Endothelial cell of umbilical vein (primary cell): ENCODE results near the gene CD27. TPM values are rescaled to one million over a fixed set of nuclear protein-coding genes. Genes with fewer than 3 reads are reported as not detected.

ENCODE experiments used
- BruUV-seq: library from RNA; stranded (reverse); fragments of 400-500 nt; replicated peaks from 2 replicates; lab custom pipeline; 2021; lab: Mats Ljungman, UMichigan
- CTCF ChIA-PET: fragments of 300-600, 350-600 bp; sonication (Branson Sonifier 250); formaldehyde crosslinking; loops from one replicate; lab custom pipeline; 2021; ENCODE audit warnings: antibody characterized with exemption, inconsistent platforms; lab: Charles Lee
- POLR2A ChIA-PET: fragments of 300-600, 350-600 bp; sonication (Branson Sonifier 250); formaldehyde crosslinking; loops from one replicate; lab custom pipeline; 2021; ENCODE audit warnings: antibody characterized with exemption, inconsistent platforms; lab: Charles Lee
- DNase-seq: peaks from one replicate; pipeline ENCODE4 v3.0.0-alpha.2; 2011; ENCODE audit warnings: low read depth, low spot score
- FAIRE-seq: peaks from 2 replicates; lab custom pipeline; 2011; peaks lifted over from hg19 to GRCh38; lab: Jason Lieb, UNC
- H2AFZ ChIP-seq: 2 replicates; pipeline ENCODE4 v1.6.0; 2012; ENCODE audit warnings: low read depth, low read length, control low read depth, inconsistent platforms
- H3K27ac ChIP-seq: 2 replicates; pipeline ENCODE4 v1.5.1; 2011; ENCODE audit warnings: low read depth, mild to moderate bottlenecking, control low read depth, low read length, moderate library complexity; ENCODE audit not compliant: insufficient read depth
- H3K27me3 ChIP-seq, 2 experiments: 2 replicates each; pipeline versions ENCODE4 v1.6.0 to v1.6.1; 2011; ENCODE audit warnings: low read length in 2 of 2, mixed read lengths in 1 of 2; ENCODE audit not compliant: control insufficient read depth in 2 of 2, insufficient read depth in 2 of 2
- H3K36me3 ChIP-seq, 2 experiments: 2 replicates in 1 of 2; 3 replicates in 1 of 2; pipeline ENCODE4 v1.5.1; 2011; ENCODE audit warnings: low read length in 2 of 2, mild to moderate bottlenecking in 1 of 2, moderate library complexity in 1 of 2; ENCODE audit not compliant: control insufficient read depth in 2 of 2, insufficient read depth in 2 of 2; ENCODE audit errors: extremely low read depth in 1 of 2
- H3K4me1 ChIP-seq: 3 replicates; pipeline ENCODE4 v1.5.1; 2011; ENCODE audit warnings: mild to moderate bottlenecking, low read length; ENCODE audit not compliant: control insufficient read depth, insufficient read depth; ENCODE audit errors: extremely low read depth
- H3K4me2 ChIP-seq: 2 replicates; pipeline ENCODE4 v1.6.1; 2011; ENCODE audit warnings: low read length, control low read depth, mixed read lengths; ENCODE audit not compliant: insufficient read depth
- H3K4me3 ChIP-seq, 3 experiments: fragments of 200-600 bp in 1 of 3; sonication (generic), shearing (Covaris generic) in 1 of 3; replicated peaks in 1 of 3; 2 replicates each; pipeline ENCODE4 v1.5.1; 2011 to 2016; ENCODE audit warnings: control low read depth in 3 of 3, low read length in 3 of 3, mild to moderate bottlenecking in 2 of 3, inconsistent platforms in 1 of 3, low read depth in 1 of 3, moderate library complexity in 1 of 3; ENCODE audit not compliant: insufficient read depth in 1 of 3
- H3K79me2 ChIP-seq: 2 replicates; pipeline ENCODE4 v1.6.0; 2012; ENCODE audit warnings: low read length, inconsistent platforms; ENCODE audit not compliant: control insufficient read depth, insufficient read depth
- H3K9ac ChIP-seq: replicated peaks from 2 replicates; pipeline ENCODE3; 2011; ENCODE audit warnings: low read length, control low read depth; ENCODE audit not compliant: insufficient read depth; ENCODE audit errors: extremely low read depth
- H3K9me1 ChIP-seq: replicated peaks from 3 replicates; pipeline ENCODE4 v1.6.0; 2011; ENCODE audit warnings: mild to moderate bottlenecking, low read length; ENCODE audit not compliant: control insufficient read depth, insufficient read depth; ENCODE audit errors: extremely low read depth
- H3K9me3 ChIP-seq: replicated peaks from 2 replicates; pipeline ENCODE4 v1.5.1; 2012; ENCODE audit warnings: low read length, inconsistent platforms; ENCODE audit not compliant: control insufficient read depth, insufficient read depth
- H4K20me1 ChIP-seq: replicated peaks from 2 replicates; pipeline ENCODE3; 2011; ENCODE audit warnings: mild to moderate bottlenecking, low read length; ENCODE audit not compliant: control insufficient read depth, insufficient read depth; ENCODE audit errors: extremely low read depth
- CTCF ChIP-seq, 2 donors: IDR thresholded peaks; 1 replicate in 1 of 2; 2 replicates in 1 of 2; pipeline ENCODE4 v1.5.1; 2011; ENCODE audit warnings: low read length in 2 of 2, mild to moderate bottlenecking in 2 of 2, moderate library complexity in 2 of 2, control low read depth in 1 of 2, inconsistent platforms in 1 of 2, low read depth in 1 of 2; ENCODE audit not compliant: insufficient read depth in 1 of 2; ENCODE audit errors: extremely low read depth in 1 of 2
- EZH2 ChIP-seq: IDR thresholded peaks from 2 replicates; pipeline ENCODE4 v1.6.1; 2012; ENCODE audit warnings: borderline replicate concordance, low read depth, mild to moderate bottlenecking, moderate library complexity, low read length, inconsistent platforms; ENCODE audit not compliant: severe bottlenecking
- FOS ChIP-seq: IDR thresholded peaks from 2 replicates; pipeline ENCODE4 v1.6.1; 2011; ENCODE audit warnings: mild to moderate bottlenecking, low read length, moderate library complexity, borderline replicate concordance; ENCODE audit not compliant: insufficient read depth
- GATA2 ChIP-seq: IDR thresholded peaks from 2 replicates; pipeline ENCODE4 v1.7.0; 2011; ENCODE audit warnings: low read depth, mild to moderate bottlenecking, moderate library complexity, mixed read lengths, low read length; ENCODE audit not compliant: insufficient read length, insufficient read depth
- JUN ChIP-seq: IDR thresholded peaks from 2 replicates; pipeline ENCODE4 v1.6.1; 2011; ENCODE audit warnings: borderline replicate concordance, low read depth; ENCODE audit not compliant: insufficient read length, insufficient read depth
- MAX ChIP-seq: IDR thresholded peaks from 2 replicates; pipeline ENCODE4 v1.6.1; 2011; ENCODE audit not compliant: insufficient read depth, insufficient read length
- MYC ChIP-seq: IDR thresholded peaks from one replicate; pipeline ENCODE4 v1.6.1; 2011; ENCODE audit warnings: mild to moderate bottlenecking, low read depth, low read length
- POLR2A ChIP-seq: IDR thresholded peaks from 2 replicates; pipeline ENCODE4 v1.6.1; 2012; ENCODE audit warnings: low read depth, mild to moderate bottlenecking, control low read depth, low read length
- POLR2AphosphoS5 ChIP-seq: IDR thresholded peaks from 2 replicates; pipeline ENCODE4 v1.6.1; 2012; ENCODE audit warnings: low read depth, mild to moderate bottlenecking, control low read depth, low read length, moderate library complexity; ENCODE audit not compliant: insufficient read depth
- dilution Hi-C: fragments of 300-500 bp; cut with MboI; formaldehyde crosslinking; loops from one replicate; pipeline ENCODE4 v1.15.0; 2019; ENCODE audit warnings: low sequenced_read_pairs; ENCODE audit not compliant: extremely low pct_ligation_motif_present
- intact Hi-C: fragments of 100-400 bp; cut with micrococcal nuclease; formaldehyde crosslinking; loops from one replicate; pipeline ENCODE4 v1.10.0; 2022
- polyA plus RNA-seq, 4 experiments: library from polyadenylated mRNA; depleted of rRNA in 3 of 4; stranded (reverse) in 3 of 4; unstranded in 1 of 4; fragments of >200 nt; gene quantifications; 2 replicates each; pipeline versions ENCODE4 v1.2.1 to v1.2.3, GENCODE V29; 2011 to 2012; ENCODE audit warnings: missing spikeins in 1 of 4
- total RNA-seq: library from RNA; stranded (reverse); gene quantifications from 2 replicates; pipeline ENCODE4 v1.2.3, GENCODE V29; 2021

Gene CD27
- total and polyA plus RNA-seq, 2 donors (not counting 3 experiments of a cell fraction or from before 2014, with no cell fraction given), result not detected

GRCh38 chr12:6438345-6438744 is 6.4 kb upstream of the CD27 start:
- CTCF ChIA-PET, result interaction anchor here (0.8 to 2.0 kb wide), 3 partner anchors 11 to 46 kb away, joined by 3 to 11 read pairs (median 6); no protein-coding TSS in a partner anchor

GRCh38 chr12:6440391-6440790 is 4.4 kb upstream of the CD27 start:
- H2AFZ ChIP-seq, result no peak overlapping the region
- FAIRE-seq (no peak), DNase-seq (no peak)
- H4K20me1 ChIP-seq, result no peaks in the 10 kb centered on the region
- H3K4me2 ChIP-seq, result no peak overlapping the region
- H3K79me2 ChIP-seq, result no peaks in the 10 kb centered on the region
- H3K4me1 ChIP-seq, result no peaks in the 10 kb centered on the region
- H3K27ac ChIP-seq, result no peak overlapping the region
- no peaks in the 10 kb centered on the region for H3K36me3 ChIP-seq
- no peak overlapping the region for H3K4me3 ChIP-seq
- POLR2A ChIA-PET, result no interaction called here
- no peaks in the 10 kb centered on the region for H3K27me3 ChIP-seq
- BruUV-seq, result no TSS peak
- intact Hi-C loops (no loop called here), dilution Hi-C loops (no loop called here)
- TF ChIP-seq MAX, result no peak
- TF ChIP-seq EZH2, result no peak
- TF ChIP-seq FOS, result no peak
- no peak for TF ChIP-seq POLR2AphosphoS5
- no peak for TF ChIP-seq GATA2
- no peak for TF ChIP-seq POLR2A
- TF ChIP-seq MYC, result no peak
- no peak for TF ChIP-seq JUN
- no peak for TF ChIP-seq CTCF (IDR thresholded peaks at IDR 0.05; ENCODE audit: extremely low read depth in 1 of 2, insufficient read depth in 1 of 2, low read depth in 1 of 2, low read length in 2 of 2)
- H3K9me1 ChIP-seq, result no peaks in the 10 kb centered on the region
- no peak overlapping the region for H3K9ac ChIP-seq
- CTCF ChIA-PET, result interaction anchor here (0.8 to 2.6 kb wide), 3 partner anchors 16 to 25 kb away, joined by 3 to 8 read pairs (median 8); no protein-coding TSS in a partner anchor
- H3K9me3 ChIP-seq, result no peaks in the 10 kb centered on the region

More at GRCh38 chr12:6438345-6438744, 6.4 kb upstream of the CD27 start:
- no TSS peak for BruUV-seq
- no peak overlapping the region for H3K27ac ChIP-seq
- no peak overlapping the region for H2AFZ ChIP-seq
- FAIRE-seq (no peak), DNase-seq (no peak)
- H3K9me1 ChIP-seq, result no peaks in the 10 kb centered on the region
- no peaks in the 10 kb centered on the region for H3K79me2 ChIP-seq
- H3K9me3 ChIP-seq, result no peaks in the 10 kb centered on the region
- H3K4me3 ChIP-seq, result no peak overlapping the region
- POLR2A ChIA-PET, result no interaction called here
- no peak overlapping the region for H3K4me2 ChIP-seq
- H4K20me1 ChIP-seq, result no peaks in the 10 kb centered on the region
- no peaks in the 10 kb centered on the region for H3K27me3 ChIP-seq
- intact Hi-C loops, result no loop called here
- H3K4me1 ChIP-seq, result no peaks in the 10 kb centered on the region
- no peaks in the 10 kb centered on the region for H3K36me3 ChIP-seq
- no peak for TF ChIP-seq MAX
- no peak for TF ChIP-seq POLR2AphosphoS5
- no peak for TF ChIP-seq FOS
- no peak for TF ChIP-seq POLR2A
- no peak for TF ChIP-seq EZH2
- H3K9ac ChIP-seq, result no peak overlapping the region
- dilution Hi-C loops, result no loop called here
